HepG2 (cell line): ENCODE data around the gene ZBTB20. TPM values are rescaled to one million over a fixed set of nuclear protein-coding genes. Genes with fewer than 3 reads are reported as not detected.

Experiments used
- BRD4 ChIP-seq: sonication (generic); formaldehyde crosslinking; IDR thresholded peaks from 2 replicates; pipeline ENCODE4 v1.4.0; 2020; ENCODE audit warnings: missing genetic modification reagents
- EEA1 ChIP-seq: sonication (generic); formaldehyde crosslinking; IDR thresholded peaks from 2 replicates; pipeline ENCODE4 v1.5.1; 2020; ENCODE audit warnings: mild to moderate bottlenecking, missing genetic modification reagents, borderline replicate concordance
- EHMT2 ChIP-seq: fragments of 200-600 bp; sonication (generic); IDR thresholded peaks from 2 replicates; pipeline ENCODE4 v1.7.0; 2017; ENCODE audit warnings: antibody characterized with exemption, low read depth, low read length, borderline replicate concordance
- ETV5 ChIP-seq: IDR thresholded peaks from 2 replicates; pipeline ENCODE4 v1.6.1; 2018; ENCODE audit warnings: missing biosample characterization, missing genetic modification reagents, inconsistent platforms, borderline replicate concordance
- HMG20A ChIP-seq: IDR thresholded peaks from 2 replicates; pipeline ENCODE4 v1.6.1; 2016; ENCODE audit warnings: borderline replicate concordance
- KDM2A ChIP-seq: sonication (generic); formaldehyde crosslinking; IDR thresholded peaks from 2 replicates; pipeline ENCODE4 v1.4.0; 2020; ENCODE audit warnings: low read depth, missing genetic modification reagents, borderline replicate concordance
- KLF16 ChIP-seq, 2 experiments: sonication (generic) in 1 of 2; formaldehyde crosslinking in 1 of 2; IDR thresholded peaks; 2 replicates each; pipeline versions ENCODE4 v1.6.1 to v1.8.0; 2016 to 2023; ENCODE audit warnings: missing genetic modification reagents in 2 of 2, missing compliant biosample characterization in 1 of 2
- MXD4 ChIP-seq: IDR thresholded peaks from 2 replicates; pipeline ENCODE4 v1.6.1; 2016; ENCODE audit warnings: mild to moderate bottlenecking, missing biosample characterization, missing genetic modification reagents
- NR1H2 ChIP-seq: sonication (generic); formaldehyde crosslinking; IDR thresholded peaks from 2 replicates; pipeline ENCODE4 v1.8.1; 2022; ENCODE audit warnings: low read depth, missing genetic modification reagents, borderline replicate concordance
- STAG1 ChIP-seq: sonication (generic); formaldehyde crosslinking; IDR thresholded peaks from 2 replicates; pipeline ENCODE4 v1.4.0; 2020; ENCODE audit warnings: missing genetic modification reagents
- TAF1 ChIP-seq: sonication (generic); formaldehyde crosslinking; IDR thresholded peaks from 2 replicates; pipeline ENCODE4 v1.4.0; 2020; ENCODE audit warnings: missing genetic modification reagents
- ZFP90 ChIP-seq: sonication (generic); formaldehyde crosslinking; IDR thresholded peaks from 2 replicates; pipeline ENCODE4 v1.8.0; 2022; ENCODE audit warnings: missing genetic modification reagents, mild to moderate bottlenecking, inconsistent platforms, borderline replicate concordance
- ZNF773 ChIP-seq: sonication (generic); formaldehyde crosslinking; IDR thresholded peaks from 2 replicates; pipeline ENCODE4 v1.4.0; 2020; ENCODE audit warnings: missing genetic modification reagents, borderline replicate concordance
- polyA plus RNA-seq, 8 experiments: library from polyadenylated mRNA; depleted of rRNA in 3 of 8; stranded (reverse) in 7 of 8; unstranded in 1 of 8; fragments of >200 nt; fragmentation: Illumina TruSeq in 4 of 8; extraction: Trizol in 4 of 8; gene quantifications; 2 replicates each; pipeline versions ENCODE4 v1.2.1 to v1.2.3, GENCODE V29; 2011 to 2016; ENCODE audit warnings: low read depth in 4 of 8, missing spikeins in 1 of 8, mixed read lengths in 1 of 8; ENCODE audit not compliant: insufficient read depth in 1 of 8
- total RNA-seq, 5 experiments: library from RNA; depleted of rRNA; stranded (reverse); fragments of >200 nt; fragmentation: Illumina TruSeq; extraction: Trizol; gene quantifications; 2 replicates each; pipeline ENCODE4 v1.2.3, GENCODE V29; 2016; ENCODE audit warnings: low read depth in 1 of 5
- TF ChIP-seq, protein P1 (sequence below): IDR thresholded peaks from 2 replicates; pipeline ENCODE4 v1.4.0; 2020; ENCODE audit warnings: mild to moderate bottlenecking, missing genetic modification reagents
- TF ChIP-seq, protein P2 (sequence below): sonication (generic); formaldehyde crosslinking; IDR thresholded peaks from 2 replicates; pipeline ENCODE4 v1.8.0; 2022; ENCODE audit warnings: missing genetic modification reagents, mild to moderate bottlenecking, inconsistent platforms, borderline replicate concordance
- TF ChIP-seq, protein P3 (sequence below): sonication (generic); formaldehyde crosslinking; IDR thresholded peaks from 2 replicates; pipeline ENCODE4 v1.5.1; 2020; ENCODE audit warnings: mild to moderate bottlenecking, missing genetic modification reagents
- TF ChIP-seq, protein P4 (sequence below): sonication (generic); formaldehyde crosslinking; IDR thresholded peaks from 2 replicates; pipeline ENCODE4 v1.8.1; 2022; ENCODE audit warnings: low read depth, mild to moderate bottlenecking, missing genetic modification reagents

ZBTB20 gene
- total and polyA plus RNA-seq, 2 of the 13 experiments (the other 11 are each of a cell fraction or from before 2014, with no cell fraction given): 1.9 to 8.8 TPM

DNA sequence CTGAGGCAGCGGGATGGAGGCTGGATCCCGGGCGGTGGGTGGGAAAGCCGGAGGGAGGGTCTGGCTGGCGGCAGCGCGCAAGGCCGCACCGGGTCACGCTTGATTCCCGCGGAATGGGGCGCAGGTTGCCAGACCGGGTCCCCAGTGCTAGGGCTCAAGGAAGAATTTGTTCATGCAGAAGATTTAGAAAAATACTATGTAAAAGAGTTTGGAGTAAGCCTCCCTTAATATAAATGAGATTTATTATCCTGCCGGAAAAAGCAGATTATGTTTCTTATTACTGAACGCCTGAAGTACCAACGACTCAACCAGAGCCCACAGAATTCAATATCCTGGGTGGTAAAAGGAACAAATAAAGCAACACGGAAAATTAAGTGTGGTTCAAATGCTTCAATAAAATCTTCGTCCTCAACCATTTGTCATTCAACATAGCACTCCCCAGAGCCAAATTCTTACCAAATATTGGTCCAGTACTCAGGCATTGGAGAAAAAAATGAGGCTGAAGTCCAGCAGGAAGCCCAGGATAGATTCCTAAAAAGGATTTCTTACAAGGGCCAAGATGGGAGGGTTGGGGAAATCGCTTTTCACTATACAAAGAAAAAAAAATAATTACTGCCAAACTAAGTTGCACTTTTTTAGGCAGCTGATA is 1.2 kb upstream of the ZBTB20 start (continued):
- TF ChIP-seq, protein P1, sequence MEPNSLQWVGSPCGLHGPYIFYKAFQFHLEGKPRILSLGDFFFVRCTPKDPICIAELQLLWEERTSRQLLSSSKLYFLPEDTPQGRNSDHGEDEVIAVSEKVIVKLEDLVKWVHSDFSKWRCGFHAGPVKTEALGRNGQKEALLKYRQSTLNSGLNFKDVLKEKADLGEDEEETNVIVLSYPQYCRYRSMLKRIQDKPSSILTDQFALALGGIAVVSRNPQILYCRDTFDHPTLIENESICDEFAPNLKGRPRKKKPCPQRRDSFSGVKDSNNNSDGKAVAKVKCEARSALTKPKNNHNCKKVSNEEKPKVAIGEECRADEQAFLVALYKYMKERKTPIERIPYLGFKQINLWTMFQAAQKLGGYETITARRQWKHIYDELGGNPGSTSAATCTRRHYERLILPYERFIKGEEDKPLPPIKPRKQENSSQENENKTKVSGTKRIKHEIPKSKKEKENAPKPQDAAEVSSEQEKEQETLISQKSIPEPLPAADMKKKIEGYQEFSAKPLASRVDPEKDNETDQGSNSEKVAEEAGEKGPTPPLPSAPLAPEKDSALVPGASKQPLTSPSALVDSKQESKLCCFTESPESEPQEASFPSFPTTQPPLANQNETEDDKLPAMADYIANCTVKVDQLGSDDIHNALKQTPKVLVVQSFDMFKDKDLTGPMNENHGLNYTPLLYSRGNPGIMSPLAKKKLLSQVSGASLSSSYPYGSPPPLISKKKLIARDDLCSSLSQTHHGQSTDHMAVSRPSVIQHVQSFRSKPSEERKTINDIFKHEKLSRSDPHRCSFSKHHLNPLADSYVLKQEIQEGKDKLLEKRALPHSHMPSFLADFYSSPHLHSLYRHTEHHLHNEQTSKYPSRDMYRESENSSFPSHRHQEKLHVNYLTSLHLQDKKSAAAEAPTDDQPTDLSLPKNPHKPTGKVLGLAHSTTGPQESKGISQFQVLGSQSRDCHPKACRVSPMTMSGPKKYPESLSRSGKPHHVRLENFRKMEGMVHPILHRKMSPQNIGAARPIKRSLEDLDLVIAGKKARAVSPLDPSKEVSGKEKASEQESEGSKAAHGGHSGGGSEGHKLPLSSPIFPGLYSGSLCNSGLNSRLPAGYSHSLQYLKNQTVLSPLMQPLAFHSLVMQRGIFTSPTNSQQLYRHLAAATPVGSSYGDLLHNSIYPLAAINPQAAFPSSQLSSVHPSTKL: no peak
- TF ChIP-seq KLF16 (CRISPR knock-in tag; IDR thresholded peaks at IDR 0.05) (0 out of 4 replicates have a peak, but pooled peaks of 1 of the 2 experiments have one; percentile 20), EHMT2 (no peak), TAF1 (CRISPR knock-in tag) (no peak; the same call in 1 of the 2 replicates), ZFP90 (CRISPR knock-in tag) (0 out of 2 replicates have a peak, but pooled peaks have one; percentile 44), NR1H2 (CRISPR knock-in tag) (no peak), ETV5 (CRISPR knock-in tag) (no peak), MXD4 (CRISPR knock-in tag) (no peak), EEA1 (no peak), HMG20A (CRISPR knock-in tag) (no peak), BRD4 (CRISPR knock-in tag) (no peak), ZNF773 (CRISPR knock-in tag) (no peak), KDM2A (CRISPR knock-in tag) (0 out of 2 replicates have a peak, but pooled peaks have one; percentile 4), STAG1 (CRISPR knock-in tag) (no peak)
- TF ChIP-seq, protein P2, sequence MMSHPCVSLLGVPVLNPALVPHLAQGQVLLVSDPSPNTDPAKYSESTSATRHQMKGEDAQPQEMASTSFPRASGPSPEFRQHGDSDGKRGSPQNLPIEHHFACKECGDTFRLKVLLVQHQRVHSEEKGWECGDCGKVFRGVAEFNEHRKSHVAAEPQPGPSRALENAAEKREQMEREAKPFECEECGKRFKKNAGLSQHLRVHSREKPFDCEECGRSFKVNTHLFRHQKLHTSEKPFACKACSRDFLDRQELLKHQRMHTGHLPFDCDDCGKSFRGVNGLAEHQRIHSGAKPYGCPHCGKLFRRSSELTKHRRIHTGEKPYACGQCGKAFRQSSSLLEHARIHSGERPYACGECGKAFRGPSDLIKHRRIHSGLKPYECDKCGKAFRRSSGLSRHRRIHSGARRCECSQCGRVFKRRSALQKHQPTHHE (CRISPR knock-in tag): peak; percentile 71; the same call in 1 of the 2 replicates
- TF ChIP-seq, protein P3, sequence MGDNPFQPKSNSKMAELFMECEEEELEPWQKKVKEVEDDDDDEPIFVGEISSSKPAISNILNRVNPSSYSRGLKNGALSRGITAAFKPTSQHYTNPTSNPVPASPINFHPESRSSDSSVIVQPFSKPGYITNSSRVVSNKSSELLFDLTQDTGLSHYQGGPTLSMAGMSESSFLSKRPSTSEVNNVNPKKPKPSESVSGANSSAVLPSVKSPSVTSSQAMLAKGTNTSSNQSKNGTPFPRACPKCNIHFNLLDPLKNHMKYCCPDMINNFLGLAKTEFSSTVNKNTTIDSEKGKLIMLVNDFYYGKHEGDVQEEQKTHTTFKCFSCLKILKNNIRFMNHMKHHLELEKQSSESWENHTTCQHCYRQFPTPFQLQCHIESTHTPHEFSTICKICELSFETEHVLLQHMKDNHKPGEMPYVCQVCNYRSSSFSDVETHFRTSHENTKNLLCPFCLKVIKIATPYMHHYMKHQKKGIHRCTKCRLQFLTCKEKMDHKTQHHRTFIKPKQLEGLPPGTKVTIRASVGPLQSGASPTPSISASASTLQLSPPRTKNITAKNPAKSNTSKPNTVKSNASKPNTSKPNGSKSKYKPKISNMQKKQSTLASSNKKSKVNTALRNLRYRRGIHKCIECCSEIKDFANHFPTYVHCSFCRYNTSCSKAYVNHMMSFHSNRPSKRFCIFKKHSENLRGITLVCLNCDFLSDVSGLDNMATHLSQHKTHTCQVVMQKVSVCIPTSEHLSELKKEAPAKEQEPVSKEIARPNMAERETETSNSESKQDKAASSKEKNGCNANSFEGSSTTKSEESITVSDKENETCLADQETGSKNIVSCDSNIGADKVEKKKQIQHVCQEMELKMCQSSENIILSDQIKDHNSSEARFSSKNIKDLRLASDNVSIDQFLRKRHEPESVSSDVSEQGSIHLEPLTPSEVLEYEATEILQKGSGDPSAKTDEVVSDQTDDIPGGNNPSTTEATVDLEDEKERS (CRISPR knock-in tag): 0 out of 2 replicates have a peak, but pooled peaks have one; percentile 22
- TF ChIP-seq, protein P4, sequence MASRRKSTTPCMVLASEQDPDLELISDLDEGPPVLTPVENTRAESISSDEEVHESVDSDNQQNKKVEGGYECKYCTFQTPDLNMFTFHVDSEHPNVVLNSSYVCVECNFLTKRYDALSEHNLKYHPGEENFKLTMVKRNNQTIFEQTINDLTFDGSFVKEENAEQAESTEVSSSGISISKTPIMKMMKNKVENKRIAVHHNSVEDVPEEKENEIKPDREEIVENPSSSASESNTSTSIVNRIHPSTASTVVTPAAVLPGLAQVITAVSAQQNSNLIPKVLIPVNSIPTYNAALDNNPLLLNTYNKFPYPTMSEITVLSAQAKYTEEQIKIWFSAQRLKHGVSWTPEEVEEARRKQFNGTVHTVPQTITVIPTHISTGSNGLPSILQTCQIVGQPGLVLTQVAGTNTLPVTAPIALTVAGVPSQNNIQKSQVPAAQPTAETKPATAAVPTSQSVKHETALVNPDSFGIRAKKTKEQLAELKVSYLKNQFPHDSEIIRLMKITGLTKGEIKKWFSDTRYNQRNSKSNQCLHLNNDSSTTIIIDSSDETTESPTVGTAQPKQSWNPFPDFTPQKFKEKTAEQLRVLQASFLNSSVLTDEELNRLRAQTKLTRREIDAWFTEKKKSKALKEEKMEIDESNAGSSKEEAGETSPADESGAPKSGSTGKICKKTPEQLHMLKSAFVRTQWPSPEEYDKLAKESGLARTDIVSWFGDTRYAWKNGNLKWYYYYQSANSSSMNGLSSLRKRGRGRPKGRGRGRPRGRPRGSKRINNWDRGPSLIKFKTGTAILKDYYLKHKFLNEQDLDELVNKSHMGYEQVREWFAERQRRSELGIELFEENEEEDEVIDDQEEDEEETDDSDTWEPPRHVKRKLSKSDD: no peak
